GM18498 (cell line): ENCODE data around the gene BLOC1S6.

Source experiments
- ATAC-seq: cut with Tn5 transposase; IDR thresholded peaks from one replicate; pipeline ENCODE4 v1.9.1; 2021; ENCODE audit warnings: mild to moderate bottlenecking, moderate library complexity; ENCODE audit not compliant: unreplicated experiment

BLOC1S6 gene

DNA sequence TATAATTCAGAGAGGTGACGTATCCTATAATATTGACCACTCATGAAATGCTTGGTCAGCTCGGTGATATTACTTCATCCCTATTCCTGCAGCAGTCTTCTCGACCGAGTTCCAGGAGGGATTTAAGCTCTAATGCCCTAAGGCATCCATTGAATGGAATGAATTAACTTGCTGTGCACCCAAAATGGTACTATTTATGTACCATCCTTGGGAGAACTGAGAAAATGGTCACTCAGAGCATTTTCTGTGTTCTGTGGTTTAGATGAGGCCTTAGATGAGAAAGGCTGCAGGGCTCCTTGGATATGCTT lies 638 bp downstream of the BLOC1S6 start:
- ATAC-seq = no peak

DNA sequence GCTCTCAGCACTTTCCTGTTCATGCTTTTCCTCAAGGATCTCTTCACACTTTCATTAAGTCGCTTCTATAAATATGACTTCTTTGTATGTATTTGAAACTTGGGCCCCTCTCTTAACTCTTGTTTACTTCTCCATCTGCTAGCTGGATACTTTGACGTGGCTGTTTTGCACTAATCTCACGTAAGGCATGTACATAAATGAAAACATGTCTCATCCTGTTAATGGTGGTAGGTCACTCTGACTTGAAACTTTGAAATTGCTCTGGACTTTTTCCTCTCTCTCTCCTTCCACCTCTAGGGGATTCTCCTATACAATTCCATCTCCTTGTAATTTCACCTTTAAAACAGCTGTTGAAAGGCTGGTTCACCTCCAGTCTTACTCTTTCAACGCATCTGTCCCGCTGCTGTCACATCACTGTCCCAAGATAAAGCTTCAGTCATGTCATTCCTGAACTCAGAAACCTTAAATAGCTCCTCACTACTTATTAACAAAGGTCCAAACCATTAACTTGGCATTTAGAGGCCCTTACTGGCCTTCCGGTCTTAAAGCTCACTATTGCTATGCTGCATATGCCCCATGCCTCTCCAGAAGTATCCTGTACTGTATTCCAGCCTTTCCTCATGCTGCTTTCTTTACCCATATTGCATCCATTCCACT lies 1.2 kb downstream of the BLOC1S6 start:
- ATAC-seq = no peak

DNA sequence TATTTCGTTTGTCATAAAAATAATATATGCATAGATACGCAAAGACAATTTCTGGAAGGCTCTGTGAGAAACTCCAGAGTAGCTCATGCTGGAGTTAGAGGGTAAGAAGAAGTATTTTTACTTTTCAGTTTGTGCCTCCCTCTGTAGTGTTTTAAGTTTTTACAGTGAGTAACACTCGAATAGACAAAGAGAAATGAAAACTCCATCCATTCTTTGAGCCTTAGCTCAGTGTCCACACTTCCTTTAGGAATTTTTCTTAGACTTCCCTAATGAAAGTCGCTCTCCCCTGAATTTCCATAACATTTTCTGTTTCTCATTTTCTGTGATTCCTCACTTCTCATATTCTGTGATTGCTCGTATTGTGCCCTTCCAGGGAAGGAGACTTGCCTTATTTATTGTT lies 2.1 kb downstream of the BLOC1S6 start:
- ATAC-seq = no peak

DNA sequence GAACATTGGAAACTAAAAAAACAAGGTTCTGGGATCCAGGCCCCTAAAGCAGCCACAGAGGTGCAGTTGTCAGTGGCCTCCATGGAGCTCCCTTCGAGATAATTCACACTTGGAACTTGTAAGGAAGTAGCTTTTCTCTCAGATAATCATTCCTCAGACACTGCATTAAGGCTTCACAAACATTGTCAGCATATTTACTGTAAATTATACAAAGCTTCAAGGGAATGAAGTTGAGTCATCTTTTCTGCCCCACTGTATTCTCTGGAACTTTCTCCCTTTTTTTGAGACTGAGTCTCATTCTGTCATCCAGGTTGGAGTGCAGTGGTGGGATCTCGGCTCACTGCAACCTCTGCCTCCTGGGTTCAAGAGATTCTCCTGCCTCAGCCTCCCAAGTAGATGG lies 7.1 kb downstream of the BLOC1S6 start:
- ATAC-seq = no peak

DNA sequence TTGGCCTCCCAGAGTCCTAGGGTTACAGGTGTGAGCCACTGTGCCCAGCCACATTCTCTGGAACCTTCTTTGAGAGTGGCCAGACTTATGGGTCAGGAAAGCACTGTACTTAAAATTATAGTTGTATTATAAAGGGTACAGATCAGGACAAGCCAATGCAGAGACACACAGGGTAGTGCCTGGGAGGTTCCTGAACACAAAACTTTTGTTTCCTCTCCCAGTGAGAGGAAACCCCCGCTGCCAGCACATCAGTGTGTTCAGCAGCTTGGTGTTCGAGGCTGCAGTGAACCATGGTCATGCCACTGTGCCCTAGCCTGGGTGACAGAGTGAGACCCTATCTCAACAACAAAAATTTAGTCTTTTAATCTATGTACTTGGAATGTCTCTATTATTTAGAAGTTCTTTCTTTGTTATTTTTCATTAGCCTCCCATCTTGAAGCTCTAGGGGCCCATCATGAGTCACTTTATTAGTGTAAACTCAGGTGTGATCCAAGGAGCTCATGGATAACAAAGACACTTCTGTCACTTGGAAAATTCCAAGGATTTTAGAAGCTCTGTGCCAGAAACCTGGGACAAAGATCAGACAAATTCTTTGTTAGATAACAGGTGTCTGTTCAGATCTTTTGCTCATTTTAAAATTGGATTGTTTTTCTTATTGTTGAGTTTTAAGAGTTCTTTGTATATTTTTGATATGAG lies 7.8 kb downstream of the BLOC1S6 start:
- ATAC-seq = no peak

DNA sequence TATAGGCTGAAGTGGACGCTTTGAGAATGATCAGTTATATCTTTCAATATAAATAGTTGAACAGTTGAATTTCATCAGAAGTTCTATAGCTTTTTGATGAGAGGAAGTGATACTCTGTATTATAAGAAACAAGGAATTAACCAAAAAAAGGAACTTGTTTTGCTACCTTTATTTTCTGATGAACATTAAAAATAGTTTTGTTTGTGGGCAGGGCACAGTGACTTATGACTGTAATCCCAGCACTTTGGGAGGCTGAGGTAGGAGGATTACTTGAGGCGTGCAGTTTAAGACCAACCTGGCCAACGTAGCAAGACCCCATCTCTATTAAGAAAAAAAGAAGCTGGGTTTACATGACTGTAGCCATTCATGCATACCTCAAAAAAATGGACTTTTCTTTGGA lies 16.7 kb downstream of the BLOC1S6 start:
- ATAC-seq = no peak

DNA sequence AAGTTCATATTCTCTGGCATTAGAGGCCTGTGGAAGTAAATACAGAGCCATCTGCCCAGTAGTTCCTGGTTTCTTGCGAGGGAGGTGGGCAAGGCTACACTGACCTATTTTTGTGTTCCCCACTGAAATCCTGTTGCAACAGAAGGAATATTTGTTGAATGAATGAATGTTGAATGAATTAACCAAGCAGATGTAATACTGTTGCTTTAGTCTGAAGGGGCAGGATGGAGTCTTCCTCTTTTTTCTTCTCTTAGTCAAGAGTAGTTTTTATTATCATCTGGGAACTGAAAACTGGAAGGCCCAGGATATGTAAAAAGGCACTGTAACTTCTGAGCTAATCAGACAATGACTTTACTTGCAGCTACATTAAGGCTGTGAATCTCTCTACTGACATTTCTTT lies 17.1 kb downstream of the BLOC1S6 start:
- ATAC-seq = no peak

DNA sequence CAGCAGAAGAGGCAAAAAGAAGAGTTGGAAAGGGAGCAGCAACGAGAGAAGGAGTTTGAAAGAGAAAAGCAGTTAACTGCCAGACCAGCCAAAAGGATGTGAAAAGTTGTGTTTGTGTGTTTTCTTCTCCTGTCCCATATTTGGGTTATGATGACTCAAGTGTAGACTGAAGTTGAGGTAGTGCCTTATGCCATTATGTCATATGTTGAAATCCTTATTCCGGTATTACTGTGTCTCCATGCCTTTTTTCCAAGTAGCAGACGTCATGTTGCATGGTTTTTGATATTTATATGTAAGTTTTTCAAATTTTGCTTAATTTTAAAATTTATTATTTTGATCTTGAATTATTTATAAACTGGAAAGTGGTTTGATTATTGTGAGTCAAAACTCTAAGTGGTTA lies 19.2 kb downstream of the BLOC1S6 start:
- ATAC-seq = no peak

DNA sequence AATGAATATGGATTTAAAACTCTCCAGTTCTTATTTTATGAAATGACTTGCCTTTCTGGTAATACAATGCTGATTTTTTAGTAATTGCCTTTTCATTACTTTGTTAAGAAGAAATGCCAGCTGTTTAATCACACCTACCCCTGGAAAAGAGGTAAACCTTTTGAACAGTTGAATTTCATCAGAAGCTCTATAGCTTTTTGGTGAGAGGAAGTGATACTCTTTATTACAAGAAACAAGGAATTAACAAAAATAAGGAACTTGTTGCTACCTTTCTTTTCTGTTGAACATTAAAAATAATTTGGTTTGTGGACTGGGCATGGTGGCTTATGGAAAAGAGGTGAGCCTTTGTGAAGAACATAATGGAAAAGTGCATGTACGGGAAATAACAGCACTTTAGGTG lies 19.7 kb downstream of the BLOC1S6 start:
- no peak for ATAC-seq

DNA sequence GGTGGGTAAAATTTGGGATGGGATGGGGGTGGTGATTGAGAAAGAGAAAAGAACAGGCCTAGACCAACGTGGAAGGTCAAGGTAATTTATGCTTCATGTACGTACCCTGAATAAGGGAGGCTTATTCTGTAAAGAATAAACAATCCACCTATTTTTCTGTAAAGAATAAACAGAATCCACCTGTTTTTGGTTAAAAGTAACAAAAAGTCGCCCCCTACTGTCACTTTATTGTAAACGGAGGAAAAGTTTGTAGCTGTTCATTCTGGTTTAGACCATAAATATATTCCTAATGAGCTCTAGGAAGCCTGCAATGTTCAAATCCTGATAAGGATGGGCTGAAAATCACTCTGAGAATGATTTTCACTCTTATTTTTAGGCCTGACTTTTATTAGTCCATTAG lies 24.1 kb downstream of the BLOC1S6 start:
- ATAC-seq = no peak

DNA sequence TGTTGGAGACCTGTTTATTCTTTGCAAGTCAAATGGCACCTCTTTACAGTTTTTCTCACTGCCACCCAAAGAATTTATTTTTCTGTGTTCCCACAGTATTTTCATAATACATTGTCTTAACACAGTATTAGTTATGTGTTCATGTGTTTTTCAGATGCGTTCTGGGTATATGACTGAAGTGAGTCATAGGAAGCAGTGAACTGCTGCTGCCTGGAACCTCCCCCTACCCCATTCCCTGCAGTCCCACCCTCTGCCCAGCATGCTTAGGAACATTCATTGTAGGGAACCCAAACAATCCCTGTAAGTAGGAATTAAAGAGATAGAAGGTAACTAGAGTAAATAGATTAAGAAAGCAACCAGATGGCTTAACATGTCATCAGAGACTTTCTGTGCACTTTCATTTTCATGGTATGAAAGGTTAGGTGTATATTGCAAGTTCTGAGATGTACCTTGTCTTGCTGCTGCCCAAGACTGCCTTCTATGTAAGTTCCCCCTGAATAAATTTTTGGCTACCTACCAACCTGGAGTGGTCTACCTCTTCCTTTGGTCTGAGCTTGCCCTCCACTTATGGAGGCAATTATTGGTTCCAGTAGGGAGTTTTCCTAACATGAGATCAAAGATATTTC lies 25.7 kb downstream of the BLOC1S6 start:
- ATAC-seq = peak; percentile 51

DNA sequence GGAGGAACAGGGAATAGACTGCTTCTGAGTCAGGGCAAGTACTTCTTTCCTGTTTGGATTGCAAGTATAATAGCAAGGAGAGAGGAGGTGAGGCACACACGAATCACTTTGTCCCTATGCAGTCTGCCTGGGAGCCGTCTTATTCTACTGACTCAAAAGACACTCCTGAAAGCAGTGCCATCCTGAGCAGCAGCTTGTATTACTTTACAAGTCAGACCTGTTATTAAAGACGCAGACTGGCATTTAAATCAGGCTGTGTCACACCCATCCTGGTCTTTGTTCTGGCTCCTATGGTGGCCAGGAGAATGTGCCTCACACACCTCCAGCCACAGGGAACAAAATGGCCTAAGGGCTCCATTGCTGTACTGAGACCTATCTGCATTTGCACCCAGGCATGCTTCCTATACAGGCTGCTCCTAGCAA lies 29.7 kb downstream of the BLOC1S6 start:
- ATAC-seq = no peak

DNA sequence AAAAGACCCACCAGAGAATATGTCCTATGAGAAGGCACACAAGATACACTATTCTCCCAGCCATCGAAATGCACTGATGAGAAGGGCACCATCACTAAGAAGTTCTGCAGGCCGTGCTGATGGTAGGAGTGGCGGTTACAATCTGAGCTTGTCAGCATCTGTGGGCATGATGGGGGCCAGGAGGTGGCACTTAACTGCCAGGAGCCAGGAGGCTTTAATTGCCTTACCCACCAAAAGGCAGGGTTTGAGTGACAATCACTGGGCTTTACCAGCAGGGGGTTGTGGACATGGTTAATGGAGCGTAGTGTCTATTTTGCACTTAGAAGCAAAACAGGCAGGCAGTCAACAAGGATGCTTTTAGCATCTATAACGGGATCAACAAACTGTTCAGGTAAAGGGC lies 31.6 kb downstream of the BLOC1S6 start:
- ATAC-seq = no peak

DNA sequence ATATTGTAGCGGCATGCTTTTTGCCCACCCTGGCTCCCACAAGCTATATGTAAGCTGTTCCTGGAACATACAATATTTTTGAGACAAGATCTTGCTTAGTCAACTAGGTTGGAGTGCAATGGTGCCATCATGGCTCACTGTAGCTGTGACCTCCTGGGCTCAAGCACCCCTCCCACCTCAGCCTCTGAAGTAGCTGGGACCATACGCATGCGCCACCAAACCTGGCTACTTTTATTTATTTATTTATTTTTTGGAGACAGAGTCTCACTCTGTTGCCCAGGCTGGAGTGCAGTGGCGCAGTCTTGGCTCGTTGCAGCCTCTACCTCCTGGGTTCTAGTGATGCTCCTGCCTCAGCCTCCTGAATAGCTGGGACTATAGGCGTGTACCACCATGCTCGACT lies 41.0 kb downstream of the BLOC1S6 start:
- ATAC-seq = no peak

DNA sequence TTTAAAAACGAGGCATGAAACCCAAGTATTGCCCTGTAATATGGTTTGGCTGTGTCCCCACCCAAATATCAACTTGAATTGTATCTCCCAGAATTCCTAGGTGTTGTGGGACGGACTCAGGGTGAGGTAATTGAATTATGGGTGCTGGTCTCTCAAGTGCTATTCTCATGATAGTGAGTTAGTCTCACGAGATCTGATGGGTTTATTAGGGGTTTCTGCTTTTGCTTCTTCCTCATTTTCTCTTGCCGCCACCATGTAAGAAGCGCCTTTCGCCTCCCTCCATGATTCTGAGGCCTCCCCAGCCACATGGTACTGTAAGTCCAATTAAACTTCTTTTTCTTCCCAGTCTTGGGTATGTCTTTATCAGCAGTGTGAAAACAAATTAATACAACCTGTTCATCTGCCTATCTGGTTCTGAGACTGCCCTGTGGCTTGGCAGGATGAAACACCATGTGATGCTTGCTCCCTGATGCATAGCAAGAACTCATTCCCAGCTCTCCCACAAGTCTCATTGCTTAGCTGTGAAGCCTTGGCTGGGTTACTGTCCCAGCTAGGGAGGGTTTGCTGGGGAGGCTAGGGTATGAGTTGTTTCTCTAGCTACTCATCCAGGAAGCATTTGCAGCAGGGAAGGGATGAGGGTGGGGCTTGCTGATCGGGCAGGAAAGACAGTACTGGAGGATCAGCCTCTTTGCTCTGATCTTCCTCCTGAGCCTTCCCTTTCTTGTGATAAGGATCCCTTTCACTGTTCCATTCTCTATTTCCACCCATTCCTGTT lies 43.9 kb downstream of the BLOC1S6 start:
- ATAC-seq = no peak

DNA sequence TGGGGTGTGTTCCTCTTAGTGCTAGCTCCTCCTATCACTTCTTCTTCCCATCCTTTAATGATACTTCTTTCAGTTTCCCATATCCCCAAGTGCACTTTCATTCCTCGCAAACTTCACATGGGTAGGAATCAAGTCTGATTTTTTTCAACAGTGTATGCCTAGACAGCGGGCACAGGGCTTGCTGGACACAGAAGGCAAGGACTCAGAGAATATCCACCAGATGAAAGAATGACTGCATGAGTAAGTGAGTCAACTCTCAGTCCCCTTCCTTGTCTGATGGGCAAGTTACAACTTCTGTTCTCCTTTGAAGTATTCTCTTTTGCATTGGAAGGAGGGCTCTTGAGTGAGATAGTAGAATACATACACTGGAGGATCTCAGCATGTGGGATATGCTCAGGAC lies 44.6 kb downstream of the BLOC1S6 start:
- ATAC-seq = no peak

DNA sequence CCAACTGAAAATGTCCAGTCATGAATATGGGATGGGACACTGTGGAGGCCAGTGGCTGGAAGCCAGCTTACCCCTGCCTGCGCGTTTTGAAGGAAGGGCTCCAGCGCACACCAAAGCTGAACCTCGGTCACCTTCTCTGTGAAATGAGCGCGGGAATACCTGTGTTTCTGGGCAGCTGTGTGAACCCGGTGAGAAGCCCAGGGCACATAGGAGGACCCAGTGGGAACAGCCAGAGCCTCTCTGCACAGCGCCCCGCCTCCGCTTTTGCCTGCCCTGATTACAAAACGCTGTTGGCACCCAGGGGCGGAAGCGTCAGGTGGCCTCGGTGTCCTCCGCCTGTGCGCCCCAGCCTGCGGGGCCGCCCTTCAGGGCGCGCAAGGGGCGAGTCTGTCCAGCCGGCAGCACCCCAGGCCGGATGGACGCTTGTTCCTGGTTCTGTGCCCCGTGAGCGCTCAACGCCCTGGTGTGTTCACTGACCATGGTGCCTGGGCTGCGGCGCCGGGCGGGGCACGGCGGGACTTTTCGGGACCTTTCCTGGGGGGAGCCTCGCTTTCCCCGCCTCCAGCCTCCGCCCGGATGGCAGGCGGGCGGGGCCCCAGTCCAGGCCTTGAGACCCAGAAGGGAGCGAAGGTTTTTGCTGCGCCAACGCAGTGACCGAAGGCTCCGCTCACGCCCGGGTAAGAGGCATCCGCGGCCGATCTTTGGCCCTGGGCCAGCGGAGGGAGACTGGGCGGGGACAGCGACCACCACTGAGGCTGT lies 47.4 kb downstream of the BLOC1S6 start, which contains the start of gene SQOR:
SQOR (plus strand) TSS at position 598 of the 759 bp plus-strand sequence. CDS start 23,895 bp downstream, outside the sequence.
- ATAC-seq = peak; percentile 72

DNA sequence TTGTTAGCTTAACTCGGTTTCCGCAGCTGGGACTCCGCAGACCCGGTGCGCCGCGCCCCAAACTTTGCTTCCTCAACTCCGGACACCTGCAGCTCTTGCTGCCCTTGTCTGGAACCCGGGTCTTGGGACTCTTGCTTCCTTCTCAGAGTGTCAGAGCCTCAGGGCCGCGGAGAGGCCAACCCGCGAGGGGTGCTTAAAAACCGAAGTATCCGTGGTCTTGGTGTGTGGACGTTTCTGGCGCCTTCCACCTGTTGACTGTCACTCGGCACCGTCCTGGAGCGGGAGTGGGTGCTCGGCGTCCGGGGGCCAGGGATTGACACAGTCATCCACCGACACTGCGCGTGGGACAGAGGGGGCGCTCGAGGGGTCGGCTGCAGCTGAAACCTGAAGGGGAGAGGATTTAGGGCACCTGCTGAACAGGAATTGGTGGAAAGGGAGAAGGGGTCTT lies 48.0 kb downstream of the BLOC1S6 start:
- peak; percentile 53 for ATAC-seq

DNA sequence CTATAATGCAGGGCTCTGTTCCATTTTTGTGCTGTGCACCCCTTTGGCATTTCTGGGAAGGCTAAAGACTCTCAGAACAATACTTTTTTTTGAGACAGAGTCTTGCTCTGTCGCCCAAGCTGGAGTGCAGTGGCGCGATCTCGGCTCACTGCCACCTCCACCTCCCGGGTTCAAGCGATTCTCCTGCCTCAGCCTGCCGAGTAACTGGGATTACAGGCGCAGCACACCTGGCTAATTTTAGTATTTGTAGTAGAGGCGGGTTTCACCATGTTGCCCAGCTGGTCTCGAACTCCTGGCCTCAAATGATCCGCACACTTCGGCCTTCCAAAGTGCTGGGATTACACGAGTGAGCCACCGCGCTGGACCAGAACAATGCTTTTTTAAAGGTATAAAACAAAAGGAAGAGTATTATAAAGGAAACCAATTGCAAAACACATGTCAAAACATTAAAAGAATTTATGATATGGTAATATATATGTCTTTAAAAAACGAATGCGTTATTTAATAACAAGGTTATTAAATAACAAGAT lies 48.6 kb downstream of the BLOC1S6 start:
- no peak for ATAC-seq

DNA sequence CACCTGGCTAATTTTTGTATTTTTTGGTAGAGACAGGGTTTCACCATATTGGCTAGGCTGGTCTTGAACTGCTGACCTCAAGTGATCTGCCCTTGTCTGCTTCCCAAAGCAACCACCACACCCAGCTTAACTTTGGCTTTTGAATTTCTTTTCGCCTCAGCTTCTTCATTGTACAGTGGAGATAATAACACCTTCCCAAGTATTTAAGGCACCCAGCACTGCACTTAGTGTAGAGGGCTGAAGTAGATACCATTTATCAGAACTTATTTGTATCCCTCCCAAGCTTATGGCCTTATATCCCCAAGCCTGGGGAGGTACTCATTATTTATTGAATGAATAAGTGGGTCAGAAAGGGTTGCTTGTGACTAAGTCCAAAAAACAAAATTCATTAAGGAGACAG lies 50.0 kb downstream of the BLOC1S6 start:
- ATAC-seq = no peak
